ENCODE results near the gene CNTN2.

Gene CNTN2

GRCh38 chr1:205069371-205070125, 26.5 kb downstream of the CNTN2 start:
- no peak overlapping the region for H3K4me3 ChIP-seq (ENCODE audit: low read length)
- no peak for TF ChIP-seq CTCF (conservative IDR thresholded peaks at IDR 0.05; ENCODE audit: low read depth, low read length)
- DNase-seq (ENCODE audit: low read depth), result no peak

GRCh38 chr1:205071028-205071409, 28.0 kb downstream of the CNTN2 start:
- TF ChIP-seq CTCF (conservative IDR thresholded peaks at IDR 0.05; ENCODE audit: low read depth, low read length), result no peak
- no peak for DNase-seq (ENCODE audit: low read depth)
- no peak overlapping the region for H3K4me3 ChIP-seq (ENCODE audit: low read length)

- DNase-seq (ENCODE audit: low read depth), result no peak
- TF ChIP-seq CTCF (conservative IDR thresholded peaks at IDR 0.05; ENCODE audit: low read depth, low read length), result no peak
- no peak overlapping the region for H3K4me3 ChIP-seq (ENCODE audit: low read length)
These were observed 28.8 kb downstream of the CNTN2 start for GRCh38 chr1:205071801-205072200.

- no peak overlapping the region for H3K4me3 ChIP-seq (ENCODE audit: low read length)
- TF ChIP-seq CTCF (conservative IDR thresholded peaks at IDR 0.05; ENCODE audit: low read depth, low read length), result no peak
- DNase-seq (ENCODE audit: low read depth), result no peak
These were observed 29.3 kb downstream of the CNTN2 start for GRCh38 chr1:205072286-205072685.

- DNase-seq (ENCODE audit: low read depth), result no peak
- no peak for TF ChIP-seq CTCF (conservative IDR thresholded peaks at IDR 0.05; ENCODE audit: low read depth, low read length)
These were observed 29.9 kb downstream of the CNTN2 start for GRCh38 chr1:205072881-205073280.

GRCh38 chr1:205073511-205073910, 30.5 kb downstream of the CNTN2 start:
- H3K4me3 ChIP-seq (ENCODE audit: low read length), result no peak overlapping the region
- DNase-seq (ENCODE audit: low read depth), result no peak
- no peak for TF ChIP-seq CTCF (conservative IDR thresholded peaks at IDR 0.05; ENCODE audit: low read depth, low read length)

More at GRCh38 chr1:205072881-205073280, 29.9 kb downstream of the CNTN2 start:
- no peak overlapping the region for H3K4me3 ChIP-seq (ENCODE audit: low read length)

GRCh38 chr1:205074084-205074483, 31.1 kb downstream of the CNTN2 start:
- no peak for DNase-seq (ENCODE audit: low read depth)
- no peak for TF ChIP-seq CTCF (conservative IDR thresholded peaks at IDR 0.05; ENCODE audit: low read depth, low read length)

More at GRCh38 chr1:205074084-205074483, 31.1 kb downstream of the CNTN2 start:
- no peak overlapping the region for H3K4me3 ChIP-seq (ENCODE audit: low read length)

Measured in retinal pigment epithelial cell (primary cell).